ENCODE data around the gene PPP3R1. TPM values are rescaled to one million over a fixed set of nuclear protein-coding genes. Genes with fewer than 3 reads are reported as not detected.

PPP3R1 gene
- total RNA-seq (2022; extraction: Qiagen RNA extraction; ENCODE audit: low read depth), result 54.3 to 90.0 TPM (median 57.3 TPM) in 5 replicates

GRCh38 chr2:68252400-68253218, at the start of gene PPP3R1:
Gene PPP3R1 (minus strand): TSS chr2:68252532. CDS start chr2:68252127, 405 bp downstream.

GRCh38 chr2:68157402-68158133, 94.8 kb downstream of the PPP3R1 start, which contains the start of gene PNO1:
Gene PNO1 (plus strand): TSS chr2:68157888. CDS start chr2:68157935, 47 bp downstream.

Other genes with a start within 250 kb of the PPP3R1 start
- 27.8 to 63.5 TPM (median 35.0 TPM) in 5 replicates for gene C1D, start 189.5 kb downstream of the PPP3R1 start, total RNA-seq (2022; extraction: Qiagen RNA extraction; ENCODE audit: low read depth)
- 51.9 to 59.4 TPM (median 54.1 TPM) in 5 replicates for gene PNO1, start 94.6 kb downstream of the PPP3R1 start, total RNA-seq (2022; extraction: Qiagen RNA extraction; ENCODE audit: low read depth)
- 1.5 to 2.3 TPM (median 2.0 TPM) in 5 replicates for gene CNRIP1, start 67.4 kb upstream of the PPP3R1 start, total RNA-seq (2022; extraction: Qiagen RNA extraction; ENCODE audit: low read depth)
- not detected in 5 replicates for gene PLEK, start 112.8 kb upstream of the PPP3R1 start, total RNA-seq (2022; extraction: Qiagen RNA extraction; ENCODE audit: low read depth)
- gene FBXO48, start 214.8 kb upstream of the PPP3R1 start, total RNA-seq (2022; extraction: Qiagen RNA extraction; ENCODE audit: low read depth), result 0.35 to 0.71 TPM (median 0.56 TPM) in 5 replicates
- 0.55 to 0.79 TPM (median 0.75 TPM) in 5 replicates for gene APLF, start 215.1 kb upstream of the PPP3R1 start, total RNA-seq (2022; extraction: Qiagen RNA extraction; ENCODE audit: low read depth)